GM12874 (cell line): ENCODE results near the gene PLBD2.

ENCODE experiments used
- CTCF ChIP-seq: IDR thresholded peaks from 2 replicates; pipeline ENCODE4 v1.5.1; 2011; ENCODE audit warnings: low read depth, mild to moderate bottlenecking, control low read depth, low read length, moderate library complexity; ENCODE audit not compliant: insufficient read depth

The PLBD2 gene

GRCh38 chr12:113414519-113415038, 56.2 kb downstream of the PLBD2 start:
- no peak for TF ChIP-seq CTCF

DNA sequence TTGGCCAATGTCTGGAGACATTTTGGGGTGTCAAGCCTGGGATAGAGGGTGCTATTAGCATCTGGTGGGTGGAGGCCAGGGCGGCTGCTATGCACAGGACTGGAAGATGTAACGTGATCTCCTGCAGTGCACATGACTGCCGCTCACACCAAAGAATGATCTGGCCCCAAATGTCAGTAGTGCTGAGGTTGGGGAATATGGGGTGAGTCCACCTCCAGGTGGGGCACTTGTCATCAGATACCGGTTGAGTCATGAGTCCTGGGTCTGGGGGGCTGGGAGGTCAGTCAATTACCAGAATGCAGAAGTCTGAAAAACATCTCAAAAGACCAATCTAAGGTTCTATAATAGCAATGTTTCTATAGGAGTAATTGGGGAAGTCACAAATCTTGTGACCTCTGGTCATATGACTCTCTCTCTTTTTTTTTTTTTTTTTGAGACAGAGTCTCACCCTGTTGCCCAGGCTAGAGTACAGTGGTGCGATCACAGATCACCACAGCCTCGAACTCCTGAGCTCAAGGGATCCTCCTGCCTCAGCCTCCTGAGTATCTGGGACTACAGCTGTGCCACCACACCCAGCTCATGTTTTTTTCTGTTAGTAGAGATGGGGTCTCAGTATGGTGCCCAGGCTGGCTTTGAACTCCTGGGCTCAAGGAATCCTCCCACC, 57.8 kb downstream of the PLBD2 start:
- TF ChIP-seq CTCF = no peak

DNA sequence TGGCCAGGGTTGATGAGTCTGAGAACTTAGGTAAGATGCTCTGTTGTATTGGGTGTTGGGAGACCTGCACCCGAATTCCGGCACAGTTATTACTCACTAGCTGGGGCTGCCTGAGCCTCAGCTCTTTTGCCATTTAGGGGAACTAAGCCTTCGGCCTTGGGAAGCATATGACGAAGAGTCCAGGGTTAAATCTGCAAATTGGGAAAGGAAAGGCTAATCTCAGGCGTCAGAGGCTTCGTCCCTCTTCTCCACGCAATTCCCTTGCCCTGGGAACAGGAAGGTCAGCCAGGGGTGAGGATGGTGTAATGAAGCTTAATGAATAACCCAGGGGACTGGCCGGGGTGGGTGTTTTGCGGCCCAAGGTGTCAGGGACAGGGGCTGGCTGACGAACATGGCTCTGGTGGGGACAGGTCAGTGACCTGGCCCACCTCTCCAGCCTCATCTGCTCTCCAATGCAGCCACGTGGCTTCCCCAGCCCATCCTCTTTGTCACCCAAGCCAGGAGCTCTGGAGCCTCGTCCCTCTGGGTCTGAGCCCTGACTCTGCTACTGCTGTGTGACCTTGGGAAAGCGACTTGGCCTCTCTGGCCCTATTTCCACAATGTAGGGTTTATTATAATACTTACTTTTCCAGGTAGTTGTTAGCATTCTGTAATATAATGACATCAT, 60.0 kb downstream of the PLBD2 start:
- no peak for TF ChIP-seq CTCF

- TF ChIP-seq CTCF = no peak
Measured at GRCh38 chr12:113420996-113421595, 62.7 kb downstream of the PLBD2 start.

- no peak for TF ChIP-seq CTCF
Measured at GRCh38 chr12:113422030-113422885, 63.9 kb downstream of the PLBD2 start, which contains the start of gene SDSL. Gene SDSL (plus strand): TSS chr12:113422380. CDS start chr12:113427983, 5,603 bp downstream.

DNA sequence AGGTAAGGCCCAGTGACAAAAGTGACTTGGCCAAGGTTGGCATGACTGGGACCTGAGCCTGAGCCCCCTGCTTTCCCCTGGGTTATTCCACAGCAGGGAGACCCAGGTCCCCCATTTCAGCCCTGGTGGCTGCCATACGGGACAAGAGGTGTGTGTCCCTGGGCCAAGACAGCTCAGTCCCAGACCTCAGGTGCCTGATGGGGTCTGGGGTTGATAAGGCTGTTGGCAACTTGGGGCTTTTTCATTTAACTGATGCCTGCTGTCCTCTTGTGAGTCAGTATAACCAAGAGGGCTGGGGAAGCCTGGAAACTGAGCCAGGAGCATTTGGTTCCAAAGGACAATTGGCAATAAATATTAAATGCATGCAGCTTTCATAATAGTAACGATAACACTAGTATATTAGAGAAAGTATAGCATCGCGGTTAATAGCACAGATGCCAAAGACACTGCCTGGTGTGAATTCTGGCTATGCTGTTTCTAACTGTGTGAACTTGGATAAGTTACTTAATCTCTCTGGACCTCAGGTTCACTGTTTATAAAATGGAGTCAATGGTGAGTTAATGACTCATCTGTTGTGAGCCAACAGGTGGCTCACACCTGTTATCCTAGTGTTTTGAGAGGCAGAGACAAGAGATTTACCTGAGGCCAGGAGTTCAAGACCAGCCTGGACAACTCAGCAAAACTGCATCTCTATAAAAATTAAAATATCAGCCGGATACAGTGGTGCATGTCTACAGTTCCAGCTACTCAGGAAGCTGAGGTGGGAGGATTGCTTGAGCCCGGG, 64.7 kb downstream of the PLBD2 start:
- TF ChIP-seq CTCF = no peak
